HEK293 (cell line): Measurements from ENCODE around the gene TCERG1L.

Experiments
- CTCF ChIA-PET: fragments of 350-600 bp; formaldehyde crosslinking; extraction: SDS; loops from one replicate; lab custom pipeline; 2021; ENCODE audit warnings: antibody characterized with exemption; lab: Yijun Ruan, JAX
- POLR2A ChIA-PET: fragments of 300-600 bp; formaldehyde crosslinking; extraction: SDS; loops from one replicate; lab custom pipeline; 2020; ENCODE audit warnings: antibody characterized with exemption, inconsistent platforms; lab: Yijun Ruan, JAX
- H3K27ac ChIP-seq: fragments of 200-500 bp; sonication (Bioruptor generic); 2 replicates; pipeline ENCODE4 v1.5.1; 2014; ENCODE audit warnings: low read depth, low read length, control low read depth, inconsistent platforms; ENCODE audit errors: extremely low read depth
- H3K36me3 ChIP-seq, 2 experiments: fragments of 200-500 bp in 1 of 2; sonication (Bioruptor generic) in 1 of 2; 1 replicate in 1 of 2; 2 replicates in 1 of 2; pipeline ENCODE4 v1.5.1; 2014 to 2017; ENCODE audit warnings: inconsistent platforms in 2 of 2, low read length in 2 of 2; ENCODE audit not compliant: control insufficient read depth in 2 of 2, insufficient read depth in 1 of 2
- H3K4me1 ChIP-seq: fragments of 200-500 bp; sonication (Bioruptor generic); 2 replicates; pipeline ENCODE4 v1.5.1; 2014; ENCODE audit warnings: mild to moderate bottlenecking, low read length, inconsistent platforms; ENCODE audit not compliant: control insufficient read depth, insufficient read depth
- H3K4me3 ChIP-seq: 2 replicates; pipeline ENCODE4 v1.5.1; 2011; ENCODE audit warnings: low read depth, mild to moderate bottlenecking, control low read depth, low read length, moderate library complexity
- H3K9me3 ChIP-seq: fragments of 200-500 bp; sonication (Bioruptor generic); 2 replicates; pipeline ENCODE4 v1.5.1; 2014; ENCODE audit warnings: low read depth, low read length, inconsistent platforms; ENCODE audit not compliant: control insufficient read depth, insufficient read depth
- KLF7 ChIP-seq: fragments of 450-650 bp; formaldehyde crosslinking; IDR thresholded peaks from 2 replicates; pipeline ENCODE4 v1.5.1; 2016; ENCODE audit warnings: missing biosample characterization, missing genetic modification characterization, borderline replicate concordance
- SALL2 ChIP-seq: fragments of 450-650 bp; formaldehyde crosslinking; IDR thresholded peaks from 2 replicates; pipeline ENCODE4 v1.5.0; 2017; ENCODE audit warnings: missing biosample characterization, mild to moderate bottlenecking, missing genetic modification characterization, borderline replicate concordance
- SCRT2 ChIP-seq: fragments of 450-650 bp; formaldehyde crosslinking; IDR thresholded peaks from 2 replicates; pipeline ENCODE4 v1.5.1; 2016; ENCODE audit warnings: missing biosample characterization, missing genetic modification characterization
- ZFP37 ChIP-seq: fragments of 450-650 bp; formaldehyde crosslinking; IDR thresholded peaks from 2 replicates; pipeline ENCODE4 v1.5.1; 2016; ENCODE audit warnings: missing biosample characterization, missing genetic modification characterization
- ZFP69B ChIP-seq: fragments of 450-650 bp; formaldehyde crosslinking; IDR thresholded peaks from 2 replicates; pipeline ENCODE4 v1.5.1; 2016; ENCODE audit warnings: missing biosample characterization, missing genetic modification characterization
- ZNF121 ChIP-seq: fragments of 450-650 bp; formaldehyde crosslinking; IDR thresholded peaks from 2 replicates; pipeline ENCODE4 v1.5.1; 2016; ENCODE audit warnings: missing biosample characterization, missing genetic modification characterization
- ZNF169 ChIP-seq: fragments of 450-650 bp; formaldehyde crosslinking; IDR thresholded peaks from 2 replicates; pipeline ENCODE4 v1.5.1; 2016; ENCODE audit warnings: missing biosample characterization, missing genetic modification characterization
- ZNF19 ChIP-seq: fragments of 450-650 bp; formaldehyde crosslinking; IDR thresholded peaks from 2 replicates; pipeline ENCODE4; 2016; ENCODE audit warnings: missing biosample characterization, missing genetic modification characterization, low read depth
- ZNF292 ChIP-seq: fragments of 450-650 bp; formaldehyde crosslinking; IDR thresholded peaks from 2 replicates; pipeline ENCODE4 v1.5.1; 2016; ENCODE audit warnings: low read depth, missing biosample characterization, missing genetic modification characterization, borderline replicate concordance
- ZNF350 ChIP-seq: fragments of 450-650 bp; formaldehyde crosslinking; IDR thresholded peaks from 2 replicates; pipeline ENCODE4 v1.5.0; 2017; ENCODE audit warnings: missing biosample characterization, mild to moderate bottlenecking, missing genetic modification characterization
- ZNF394 ChIP-seq: fragments of 450-650 bp; formaldehyde crosslinking; IDR thresholded peaks from 2 replicates; pipeline ENCODE4 v1.5.1; 2016; ENCODE audit warnings: missing biosample characterization, missing genetic modification characterization, mild to moderate bottlenecking, moderate library complexity, borderline replicate concordance
- ZNF449 ChIP-seq: fragments of 450-650 bp; formaldehyde crosslinking; IDR thresholded peaks from 2 replicates; pipeline ENCODE4 v1.5.1; 2017; ENCODE audit warnings: missing biosample characterization, mild to moderate bottlenecking, missing genetic modification characterization, moderate library complexity
- ZNF48 ChIP-seq: fragments of 450-650 bp; formaldehyde crosslinking; IDR thresholded peaks from 2 replicates; pipeline ENCODE4 v1.5.1; 2016; ENCODE audit warnings: missing biosample characterization, missing genetic modification characterization
- ZNF510 ChIP-seq: fragments of 450-650 bp; formaldehyde crosslinking; IDR thresholded peaks from 2 replicates; pipeline ENCODE4 v1.5.1; 2018; ENCODE audit warnings: mild to moderate bottlenecking, missing genetic modification characterization, missing biosample characterization; ENCODE audit not compliant: insufficient replicate concordance
- ZNF518A ChIP-seq: fragments of 450-650 bp; formaldehyde crosslinking; conservative IDR thresholded peaks from 2 replicates; pipeline ENCODE4 v1.5.1; 2016; ENCODE audit warnings: low read depth, missing biosample characterization, missing genetic modification characterization
- ZNF571 ChIP-seq: fragments of 450-650 bp; formaldehyde crosslinking; IDR thresholded peaks from 2 replicates; pipeline ENCODE4 v1.5.0; 2017; ENCODE audit warnings: missing biosample characterization, missing genetic modification characterization
- ZNF660 ChIP-seq: fragments of 450-650 bp; IDR thresholded peaks from 2 replicates; pipeline ENCODE4 v1.5.1; 2018; ENCODE audit warnings: missing biosample characterization, mild to moderate bottlenecking, missing genetic modification characterization
- ZNF76 ChIP-seq: fragments of 450-650 bp; formaldehyde crosslinking; IDR thresholded peaks from 2 replicates; pipeline ENCODE4; 2016; ENCODE audit warnings: low read depth, missing biosample characterization, missing genetic modification characterization, borderline replicate concordance
- TF ChIP-seq, protein P1 (sequence below): fragments of 450-650 bp; formaldehyde crosslinking; IDR thresholded peaks from 2 replicates; pipeline ENCODE4 v1.5.1; 2016; ENCODE audit warnings: missing biosample characterization, missing genetic modification characterization
- TF ChIP-seq, protein P2 (sequence below): fragments of 450-650 bp; formaldehyde crosslinking; IDR thresholded peaks from 2 replicates; pipeline ENCODE4 v1.5.1; 2016; ENCODE audit warnings: missing biosample characterization, missing genetic modification characterization, low read depth

Gene TCERG1L

DNA sequence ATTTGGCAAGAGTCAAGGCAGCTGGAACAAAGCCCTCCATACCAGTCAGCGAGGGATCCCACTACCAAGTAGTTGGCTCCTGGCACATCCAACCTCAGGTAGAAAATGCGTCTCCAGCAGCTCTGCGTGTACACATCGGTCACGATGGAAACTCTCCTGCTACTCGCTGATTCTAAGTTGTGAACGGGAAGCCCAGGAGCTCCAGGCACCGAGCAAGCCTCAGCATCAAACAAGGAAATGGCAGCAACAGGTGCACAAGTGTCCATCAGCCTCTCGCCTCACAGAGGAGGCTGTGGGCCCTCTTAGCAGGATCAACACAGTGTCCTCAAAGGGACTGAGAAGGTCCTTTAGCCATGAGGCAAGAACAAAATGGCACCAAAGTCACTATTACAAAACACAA is 127.0 kb downstream of the TCERG1L start:
- CTCF ChIA-PET: no interaction called here
- no peak for TF ChIP-seq ZNF571 (tag by site-specific recombination)
- TF ChIP-seq SCRT2 (tag by site-specific recombination): 0 out of 2 replicates have a peak, but pooled peaks have one; percentile 27
- TF ChIP-seq, all 188 proteins: peak for 1
- POLR2A ChIA-PET: no interaction called here
- H3K27ac ChIP-seq: no peak overlapping the region
- H3K4me1 ChIP-seq: no peaks in the 10 kb centered on the region
- no peaks in the 10 kb centered on the region for H3K36me3 ChIP-seq
- no peak overlapping the region for H3K4me3 ChIP-seq
- no peaks in the 10 kb centered on the region for H3K9me3 ChIP-seq

DNA sequence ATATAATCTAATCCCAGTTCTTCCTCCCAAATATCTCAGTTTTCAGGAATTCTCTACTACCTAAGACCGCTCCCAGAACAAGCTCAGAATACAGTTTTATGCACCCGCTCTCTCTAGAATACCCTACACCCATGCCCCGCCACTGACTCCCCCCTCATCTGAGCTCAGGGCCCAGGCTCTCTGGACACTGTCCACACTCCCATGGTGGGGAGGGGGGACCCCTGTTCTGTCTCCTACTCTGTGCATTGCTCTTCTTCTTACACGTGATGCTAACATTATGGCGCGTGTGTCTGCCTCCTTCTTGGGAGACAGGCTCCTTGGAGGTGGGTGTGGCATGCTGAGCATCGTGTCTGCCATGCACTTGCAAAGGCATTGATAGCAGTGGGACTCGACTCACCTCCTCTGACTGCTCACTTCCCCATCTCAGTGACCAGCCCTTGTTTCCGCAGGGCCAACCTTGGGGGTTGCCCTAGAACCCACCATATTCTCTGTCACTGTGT is 127.9 kb downstream of the TCERG1L start:
- POLR2A ChIA-PET: no interaction called here
- TF ChIP-seq ZNF76 (tag by site-specific recombination) (no peak), ZNF350 (tag by site-specific recombination) (no peak), ZNF394 (tag by site-specific recombination) (no peak), KLF7 (tag by site-specific recombination) (no peak), ZNF121 (tag by site-specific recombination) (no peak), SALL2 (tag by site-specific recombination) (no peak), ZNF292 (tag by site-specific recombination) (no peak), ZNF660 (tag by site-specific recombination) (no peak), ZFP69B (tag by site-specific recombination) (no peak), ZNF19 (tag by site-specific recombination) (no peak), ZNF48 (tag by site-specific recombination) (no peak), ZNF510 (tag by site-specific recombination) (no peak), ZNF449 (no peak), ZNF518A (tag by site-specific recombination) (no peak), ZFP37 (no peak), ZNF169 (tag by site-specific recombination) (no peak)
- TF ChIP-seq, protein P1, sequence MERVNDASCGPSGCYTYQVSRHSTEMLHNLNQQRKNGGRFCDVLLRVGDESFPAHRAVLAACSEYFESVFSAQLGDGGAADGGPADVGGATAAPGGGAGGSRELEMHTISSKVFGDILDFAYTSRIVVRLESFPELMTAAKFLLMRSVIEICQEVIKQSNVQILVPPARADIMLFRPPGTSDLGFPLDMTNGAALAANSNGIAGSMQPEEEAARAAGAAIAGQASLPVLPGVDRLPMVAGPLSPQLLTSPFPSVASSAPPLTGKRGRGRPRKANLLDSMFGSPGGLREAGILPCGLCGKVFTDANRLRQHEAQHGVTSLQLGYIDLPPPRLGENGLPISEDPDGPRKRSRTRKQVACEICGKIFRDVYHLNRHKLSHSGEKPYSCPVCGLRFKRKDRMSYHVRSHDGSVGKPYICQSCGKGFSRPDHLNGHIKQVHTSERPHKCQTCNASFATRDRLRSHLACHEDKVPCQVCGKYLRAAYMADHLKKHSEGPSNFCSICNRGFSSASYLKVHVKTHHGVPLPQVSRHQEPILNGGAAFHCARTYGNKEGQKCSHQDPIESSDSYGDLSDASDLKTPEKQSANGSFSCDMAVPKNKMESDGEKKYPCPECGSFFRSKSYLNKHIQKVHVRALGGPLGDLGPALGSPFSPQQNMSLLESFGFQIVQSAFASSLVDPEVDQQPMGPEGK (tag by site-specific recombination): no peak
- TF ChIP-seq, protein P2, sequence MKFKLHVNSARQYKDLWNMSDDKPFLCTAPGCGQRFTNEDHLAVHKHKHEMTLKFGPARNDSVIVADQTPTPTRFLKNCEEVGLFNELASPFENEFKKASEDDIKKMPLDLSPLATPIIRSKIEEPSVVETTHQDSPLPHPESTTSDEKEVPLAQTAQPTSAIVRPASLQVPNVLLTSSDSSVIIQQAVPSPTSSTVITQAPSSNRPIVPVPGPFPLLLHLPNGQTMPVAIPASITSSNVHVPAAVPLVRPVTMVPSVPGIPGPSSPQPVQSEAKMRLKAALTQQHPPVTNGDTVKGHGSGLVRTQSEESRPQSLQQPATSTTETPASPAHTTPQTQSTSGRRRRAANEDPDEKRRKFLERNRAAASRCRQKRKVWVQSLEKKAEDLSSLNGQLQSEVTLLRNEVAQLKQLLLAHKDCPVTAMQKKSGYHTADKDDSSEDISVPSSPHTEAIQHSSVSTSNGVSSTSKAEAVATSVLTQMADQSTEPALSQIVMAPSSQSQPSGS (tag by site-specific recombination): no peak

More for the DNA sequence above, 127.9 kb downstream of the TCERG1L start:
- no peaks in the 10 kb centered on the region for H3K36me3 ChIP-seq
- CTCF ChIA-PET: no interaction called here
- no peak overlapping the region for H3K4me3 ChIP-seq
- no peaks in the 10 kb centered on the region for H3K9me3 ChIP-seq
- H3K4me1 ChIP-seq: no peaks in the 10 kb centered on the region
- no peak overlapping the region for H3K27ac ChIP-seq
